Measurements from ENCODE around the gene GHR.

- TF ChIP-seq CTCF (conservative IDR thresholded peaks at IDR 0.05; ENCODE audit: low read depth, low read length) (no peak), EZH2 (IDR thresholded peaks at IDR 0.05; ENCODE audit: borderline replicate concordance, low read depth, low read length, poor library complexity, severe bottlenecking) (no peak)
These were observed 27.1 kb upstream of the GHR start for GRCh38 chr5:42396111-42396510.
